HUES6 (cell line): ENCODE data around the gene IL17A.

Experiments
- H3K27ac ChIP-seq: 2 replicates; pipeline ENCODE4 v1.7.0; 2013; ENCODE audit warnings: low read depth, mild to moderate bottlenecking, low read length, inconsistent platforms
- H3K27me3 ChIP-seq: 2 replicates; pipeline ENCODE4 v1.6.1; 2013; ENCODE audit warnings: low read length; ENCODE audit not compliant: control insufficient read depth, insufficient read depth
- H3K36me3 ChIP-seq: 2 replicates; pipeline ENCODE4 v1.6.1; 2013; ENCODE audit warnings: low read length; ENCODE audit not compliant: control insufficient read depth, insufficient read depth
- H3K4me1 ChIP-seq: 2 replicates; pipeline ENCODE4 v1.6.1; 2013; ENCODE audit warnings: low read length; ENCODE audit not compliant: control insufficient read depth, insufficient read depth
- H3K4me3 ChIP-seq: 2 replicates; pipeline ENCODE4 v1.5.1; 2013; ENCODE audit warnings: low read depth, low read length
- H3K9ac ChIP-seq: one replicate; pipeline ENCODE4 v1.6.1; 2013; ENCODE audit warnings: mild to moderate bottlenecking, low read length
- H3K9me3 ChIP-seq: 2 replicates; pipeline ENCODE4 v1.6.1; 2013; ENCODE audit warnings: low read depth, low read length; ENCODE audit not compliant: control insufficient read depth, insufficient read depth

IL17A gene

DNA sequence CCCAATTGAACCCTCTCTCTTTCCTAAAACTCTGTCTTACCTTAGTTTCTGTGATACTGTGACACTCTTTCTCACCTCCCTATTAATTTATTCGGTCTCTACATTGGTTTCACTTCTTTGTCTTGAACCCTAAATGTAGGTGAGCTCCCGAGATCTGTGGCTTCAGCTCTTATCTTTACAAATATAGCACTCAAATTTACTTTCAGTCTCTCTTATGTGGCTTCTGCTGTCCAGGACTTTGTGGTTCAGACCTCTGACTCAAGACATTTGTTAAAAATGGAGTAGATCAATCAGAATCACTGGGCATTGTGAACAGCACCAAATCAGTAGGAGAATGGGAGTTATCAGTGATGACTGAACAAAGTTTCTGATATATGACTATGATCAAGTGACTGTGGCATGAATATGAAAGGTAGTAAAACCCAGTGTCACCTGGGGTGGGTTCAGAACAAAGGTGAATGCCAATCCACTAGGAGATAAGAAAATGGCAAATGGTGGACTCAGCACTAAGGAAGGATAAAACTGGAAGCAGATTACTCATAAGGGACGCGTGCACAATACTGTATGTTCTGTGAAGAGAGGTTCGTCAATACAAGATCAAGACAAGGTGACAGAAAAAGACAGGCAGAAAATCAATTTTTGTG lies 30.9 kb downstream of the IL17A start:
- Histone ChIP-seq H3K4me1 (0 out of 2 replicates have a peak, but pooled peaks cover 3% of the 10 kb centered on the region), H3K9ac (no peak overlapping the region), H3K4me3 (no peak overlapping the region), H3K36me3 (no peaks in the 10 kb centered on the region), H3K27ac (no peak overlapping the region), H3K9me3 (no peaks in the 10 kb centered on the region), H3K27me3 (no peaks in the 10 kb centered on the region)

DNA sequence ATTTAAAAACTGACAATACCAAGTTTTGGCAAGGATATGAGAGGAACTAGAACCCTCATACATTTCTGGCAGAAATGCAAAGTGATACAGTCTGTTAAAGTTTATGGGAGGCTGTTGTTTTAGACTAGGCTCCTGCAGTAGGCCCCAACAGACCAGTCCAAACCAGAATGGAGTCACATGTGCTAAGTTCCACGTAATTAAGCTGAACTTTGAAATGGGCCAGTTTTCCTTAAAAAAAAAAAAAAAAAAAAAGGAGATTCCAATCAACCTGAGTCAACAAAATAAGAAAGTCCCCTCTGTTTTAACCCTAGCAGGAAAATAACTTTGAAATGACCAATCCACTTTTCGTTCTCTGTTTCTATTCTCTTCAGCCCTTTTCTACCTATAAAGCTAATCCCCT lies 31.6 kb downstream of the IL17A start:
- no peaks in the 10 kb centered on the region for H3K27me3 ChIP-seq
- H3K4me3 ChIP-seq = no peak overlapping the region
- H3K9me3 ChIP-seq = no peaks in the 10 kb centered on the region
- no peaks in the 10 kb centered on the region for H3K36me3 ChIP-seq
- H3K27ac ChIP-seq = no peak overlapping the region
- H3K9ac ChIP-seq = no peak overlapping the region
- H3K4me1 ChIP-seq = no peaks in the 10 kb centered on the region

DNA sequence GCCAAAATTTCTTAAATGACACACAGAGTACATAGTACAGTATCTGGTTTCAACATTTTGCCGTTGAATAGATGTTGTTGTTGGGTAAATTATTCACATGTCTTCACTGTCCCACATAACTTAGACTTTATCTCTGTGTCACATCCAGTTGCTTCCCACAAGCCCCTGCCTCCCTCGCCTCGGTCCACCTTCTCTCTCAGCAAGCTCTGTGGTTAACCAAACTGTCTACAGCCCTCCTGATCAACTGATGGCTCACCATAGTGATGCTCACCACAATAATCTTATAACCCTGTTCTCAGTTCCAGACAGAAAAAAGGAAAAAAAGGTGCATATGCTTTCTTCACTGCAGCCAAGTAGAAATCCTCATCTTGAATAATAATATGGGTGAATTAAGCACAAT lies 35.1 kb downstream of the IL17A start:
- Histone ChIP-seq H3K9ac (no peak overlapping the region), H3K4me1 (no peaks in the 10 kb centered on the region), H3K36me3 (no peaks in the 10 kb centered on the region), H3K27ac (no peak overlapping the region), H3K27me3 (no peaks in the 10 kb centered on the region), H3K9me3 (no peaks in the 10 kb centered on the region), H3K4me3 (no peak overlapping the region)

DNA sequence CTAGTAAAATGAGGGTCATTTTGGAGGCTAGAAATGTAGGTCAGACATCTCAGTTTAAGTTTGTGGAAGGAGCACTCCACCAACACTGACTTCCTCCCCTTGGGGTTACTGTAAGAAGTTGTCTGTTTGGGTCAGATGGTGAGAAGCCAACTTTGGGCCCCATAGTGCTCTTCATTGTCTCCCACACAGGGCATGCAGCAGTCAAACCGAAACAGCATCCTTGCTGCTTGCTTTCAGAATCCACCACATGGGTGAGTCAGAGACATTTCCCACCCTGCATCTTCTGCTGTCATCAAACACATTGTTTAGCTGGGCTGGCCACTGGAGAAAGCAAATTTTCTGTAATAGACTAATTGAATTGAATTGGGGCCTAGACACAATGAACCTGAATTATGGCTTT lies 41.3 kb downstream of the IL17A start:
- H3K4me1 ChIP-seq = no peaks in the 10 kb centered on the region
- no peak overlapping the region for H3K9ac ChIP-seq
- H3K9me3 ChIP-seq = no peaks in the 10 kb centered on the region
- no peak overlapping the region for H3K27ac ChIP-seq
- H3K27me3 ChIP-seq = no peaks in the 10 kb centered on the region
- H3K4me3 ChIP-seq = no peak overlapping the region
- H3K36me3 ChIP-seq = no peaks in the 10 kb centered on the region

DNA sequence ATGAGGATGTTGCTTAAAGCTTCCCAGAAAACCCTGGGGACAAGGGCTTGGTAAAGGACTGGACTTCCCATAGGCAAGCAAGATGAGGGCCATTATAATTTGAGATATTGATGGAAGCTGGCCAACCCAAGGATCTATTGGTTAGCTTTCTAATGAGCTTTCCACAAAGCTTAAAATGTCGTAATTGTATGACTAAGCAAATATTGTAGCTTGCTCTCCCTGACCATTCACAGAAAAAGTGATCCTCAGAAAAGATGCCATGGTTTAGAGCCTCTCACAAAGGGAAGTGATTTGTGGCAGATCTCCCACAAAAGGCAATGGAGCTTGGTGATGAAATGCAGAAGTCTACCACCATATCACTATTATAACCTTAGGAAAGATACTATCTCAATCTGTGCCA lies 44.5 kb downstream of the IL17A start:
- Histone ChIP-seq H3K9ac (no peak overlapping the region), H3K27ac (no peak overlapping the region), H3K27me3 (no peaks in the 10 kb centered on the region), H3K9me3 (no peaks in the 10 kb centered on the region), H3K4me1 (peaks cover 3% of the 10 kb centered on the region; the same call in 1 of the 2 replicates), H3K36me3 (no peaks in the 10 kb centered on the region), H3K4me3 (no peak overlapping the region)

DNA sequence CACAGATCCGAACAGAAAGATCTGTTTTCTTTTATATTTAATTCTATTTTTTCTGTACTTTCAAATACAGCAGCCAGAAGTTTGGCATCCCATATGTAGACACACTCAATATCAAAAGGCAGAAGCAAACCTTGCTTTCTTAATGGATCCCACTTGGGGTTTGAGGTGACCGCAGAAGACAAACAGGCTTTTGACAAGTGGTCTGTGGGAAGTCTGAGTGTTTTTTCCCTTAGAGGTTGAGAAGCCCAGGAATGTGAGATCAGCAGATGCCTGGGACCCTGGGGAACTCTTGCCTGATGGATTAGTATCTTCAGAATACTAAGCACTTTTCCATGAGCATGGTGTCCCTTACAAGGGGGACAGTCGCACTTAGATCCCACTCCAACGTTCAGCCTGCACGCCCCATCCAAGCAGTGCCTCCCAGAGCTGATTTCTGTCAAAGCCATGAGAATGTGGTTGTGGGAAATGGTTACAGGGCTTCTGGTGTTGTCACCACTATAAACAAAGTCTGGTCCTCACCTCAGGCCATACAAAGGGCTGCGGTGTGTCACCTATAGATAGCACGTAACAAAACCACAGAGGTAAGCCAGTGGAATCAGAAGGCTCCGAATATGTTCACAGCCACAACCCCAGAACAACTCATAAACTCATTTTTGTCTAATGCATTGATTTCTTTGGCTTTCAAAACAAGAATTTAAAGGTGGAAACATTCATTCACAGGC lies 45.4 kb downstream of the IL17A start:
- no peak overlapping the region for H3K4me3 ChIP-seq
- H3K27ac ChIP-seq = no peak overlapping the region
- H3K4me1 ChIP-seq = peaks cover 3% of the 10 kb centered on the region; the same call in 1 of the 2 replicates
- no peaks in the 10 kb centered on the region for H3K27me3 ChIP-seq
- no peaks in the 10 kb centered on the region for H3K9me3 ChIP-seq
- no peaks in the 10 kb centered on the region for H3K36me3 ChIP-seq
- no peak overlapping the region for H3K9ac ChIP-seq

DNA sequence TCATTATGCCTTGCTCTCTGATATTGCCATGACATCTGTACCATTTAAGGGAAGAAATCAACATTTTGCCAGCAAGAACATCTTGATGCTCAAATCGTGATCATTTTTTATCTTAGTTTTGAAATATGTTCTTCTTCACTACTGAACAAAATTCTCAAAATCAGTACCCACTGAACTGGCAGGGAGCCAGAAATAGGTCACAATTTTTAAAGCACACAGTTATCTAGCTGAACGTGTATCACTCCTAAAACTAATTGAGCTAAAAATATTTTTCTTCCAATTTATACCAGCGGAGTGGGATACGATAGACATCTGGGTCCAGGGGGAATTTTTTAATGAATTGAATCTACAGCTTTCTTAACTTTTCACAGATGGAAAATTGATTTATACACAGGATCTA lies 46.8 kb downstream of the IL17A start:
- Histone ChIP-seq H3K4me3 (no peak overlapping the region), H3K36me3 (no peaks in the 10 kb centered on the region), H3K9ac (no peak overlapping the region), H3K9me3 (no peaks in the 10 kb centered on the region), H3K27ac (no peak overlapping the region), H3K27me3 (no peaks in the 10 kb centered on the region), H3K4me1 (peaks cover 3% of the 10 kb centered on the region; the same call in 1 of the 2 replicates)

DNA sequence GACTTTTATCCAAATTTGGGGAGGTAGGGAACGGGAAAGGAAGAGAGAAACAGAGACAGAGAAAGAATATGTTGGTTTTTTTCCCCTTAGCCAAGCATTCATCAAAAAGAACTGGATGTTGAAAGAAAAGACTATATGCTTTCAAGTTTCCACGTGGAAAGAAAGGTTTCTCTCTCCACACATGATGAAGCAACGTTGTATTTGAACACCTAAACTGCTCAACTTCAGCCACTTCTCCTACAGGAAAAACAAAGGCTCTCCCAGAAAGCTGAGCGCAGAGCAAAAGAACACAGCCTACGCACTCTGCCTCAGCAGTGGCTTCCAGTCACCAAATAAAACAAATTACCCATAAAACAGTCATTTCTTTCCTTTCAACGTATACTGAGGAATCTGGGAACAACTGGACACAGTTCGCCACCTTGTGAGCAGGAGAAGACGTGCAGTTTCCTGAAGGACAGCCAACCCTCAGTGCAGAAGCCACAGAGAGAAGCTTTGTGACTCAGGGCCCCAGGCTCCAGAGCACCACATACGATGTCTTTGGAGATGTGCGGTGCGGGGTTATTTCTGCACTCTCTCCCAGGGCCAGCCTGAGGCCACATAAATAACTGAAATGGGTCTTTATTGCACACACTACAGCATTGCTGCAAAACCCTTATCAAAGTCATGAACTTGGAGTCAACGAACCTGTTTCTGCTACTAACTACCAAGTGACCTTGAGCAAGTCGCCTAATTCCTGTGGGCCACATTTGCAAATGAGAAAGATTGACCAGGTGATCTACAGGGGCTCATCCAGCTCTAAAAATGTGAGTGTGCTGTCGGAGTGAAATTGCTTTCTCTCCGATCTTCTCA lies 48.0 kb downstream of the IL17A start:
- Histone ChIP-seq H3K4me1 (peaks cover 3% of the 10 kb centered on the region; the same call in 1 of the 2 replicates), H3K9ac (no peak overlapping the region)

More for the DNA sequence above, 48.0 kb downstream of the IL17A start:
- Histone ChIP-seq H3K9me3 (no peaks in the 10 kb centered on the region), H3K27me3 (no peaks in the 10 kb centered on the region), H3K36me3 (no peaks in the 10 kb centered on the region), H3K27ac (no peak overlapping the region), H3K4me3 (no peak overlapping the region)
